WTC11 (cell line): ENCODE results near the gene RHOT2. TPM values are rescaled to one million over a fixed set of nuclear protein-coding genes. Genes with fewer than 3 reads are reported as not detected.

Experiments
- ATAC-seq: fragments of 200-7000 bp; cut with Tn5 transposase; 2 replicates; pipeline ENCODE4 v1.10.0; 2021; ENCODE audit warnings: mild to moderate bottlenecking, moderate library complexity
- CTCF ChIA-PET: fragments of 300-600 bp; sonication (Branson Sonifier 250); formaldehyde crosslinking; loops from one replicate; lab custom pipeline; 2021; ENCODE audit warnings: antibody characterized with exemption; lab: Charles Lee
- POLR2A ChIA-PET: fragments of 350-600 bp; sonication (Branson Sonifier 250); formaldehyde crosslinking; loops from one replicate; lab custom pipeline; 2021; ENCODE audit warnings: antibody characterized with exemption; lab: Charles Lee
- DNase-seq: peaks from one replicate; pipeline ENCODE4 v3.0.0; 2021; ENCODE audit warnings: low spot score
- H3K27ac Mint-ChIP-seq: 2 replicates; pipeline ENCODE4 v1.8.0; 2021; ENCODE audit warnings: mixed read lengths
- H3K27me3 Mint-ChIP-seq: 2 replicates; pipeline ENCODE4 v1.8.0; 2021; ENCODE audit warnings: low read depth, mild to moderate bottlenecking, moderate library complexity, mixed read lengths
- H3K36me3 Mint-ChIP-seq: 2 replicates; pipeline ENCODE4 v1.8.0; 2021; ENCODE audit warnings: mixed read lengths
- H3K4me1 Mint-ChIP-seq: 2 replicates; pipeline ENCODE4 v1.8.0; 2022; ENCODE audit warnings: mixed read lengths
- H3K4me3 Mint-ChIP-seq: 2 replicates; pipeline ENCODE4 v1.8.0; 2021; ENCODE audit warnings: mild to moderate bottlenecking, moderate library complexity, mixed read lengths
- H3K9me3 Mint-ChIP-seq: 2 replicates; pipeline ENCODE4 v1.8.0; 2021; ENCODE audit warnings: mixed read lengths
- CREB1 ChIP-seq: sonication (generic); formaldehyde crosslinking; IDR thresholded peaks from 2 replicates; pipeline ENCODE4 v1.8.0; 2023; ENCODE audit warnings: mild to moderate bottlenecking, missing genetic modification reagents
- JUN ChIP-seq: sonication (generic); formaldehyde crosslinking; IDR thresholded peaks from 2 replicates; pipeline ENCODE4 v1.8.0; 2023; ENCODE audit warnings: mild to moderate bottlenecking, missing genetic modification reagents
- KAT7 ChIP-seq: sonication (generic); formaldehyde crosslinking; IDR thresholded peaks from 2 replicates; pipeline ENCODE4 v1.8.1; 2023; ENCODE audit warnings: missing genetic modification reagents, mild to moderate bottlenecking, borderline replicate concordance
- MYBL2 ChIP-seq: sonication (generic); formaldehyde crosslinking; IDR thresholded peaks from 2 replicates; pipeline ENCODE4 v1.8.1; 2023; ENCODE audit warnings: mild to moderate bottlenecking, moderate library complexity, missing genetic modification reagents
- NFATC4 ChIP-seq: fragments of 250-450 bp; sonication (Bioruptor Pico); IDR thresholded peaks from 2 replicates; pipeline ENCODE4 v1.9.0; 2021; ENCODE audit warnings: mild to moderate bottlenecking
- NFE2L1 ChIP-seq: sonication (generic); formaldehyde crosslinking; IDR thresholded peaks from 2 replicates; pipeline ENCODE4 v1.8.1; 2023; ENCODE audit warnings: missing genetic modification reagents
- OVOL2 ChIP-seq: fragments of 250-450 bp; sonication (Bioruptor Pico); IDR thresholded peaks from 2 replicates; pipeline ENCODE4 v1.9.0; 2021; ENCODE audit warnings: mild to moderate bottlenecking, borderline replicate concordance
- TCF7 ChIP-seq: sonication (generic); formaldehyde crosslinking; IDR thresholded peaks from 2 replicates; pipeline ENCODE4 v1.8.0; 2022; ENCODE audit warnings: mild to moderate bottlenecking, low read depth, missing genetic modification reagents, moderate library complexity
- ZBTB21 ChIP-seq: sonication (generic); formaldehyde crosslinking; IDR thresholded peaks from 2 replicates; pipeline ENCODE4 v1.8.1; 2023; ENCODE audit warnings: mild to moderate bottlenecking, missing genetic modification reagents, borderline replicate concordance
- ZNF232 ChIP-seq: sonication (generic); formaldehyde crosslinking; IDR thresholded peaks from 2 replicates; pipeline ENCODE4 v1.8.0; 2022; ENCODE audit warnings: mild to moderate bottlenecking, missing genetic modification reagents
- ZNF396 ChIP-seq: fragments of 250-450 bp; sonication (Bioruptor Pico); IDR thresholded peaks from 2 replicates; pipeline ENCODE4 v1.8.0; 2021; ENCODE audit warnings: mild to moderate bottlenecking, moderate library complexity, borderline replicate concordance
- ZNF416 ChIP-seq: fragments of 250-450 bp; sonication (Bioruptor Pico); IDR thresholded peaks from 2 replicates; pipeline ENCODE4 v1.9.0; 2021; ENCODE audit warnings: mild to moderate bottlenecking, inconsistent platforms
- ZNF423 ChIP-seq: fragments of 250-450 bp; sonication (Bioruptor Pico); IDR thresholded peaks from 2 replicates; pipeline ENCODE4 v2.1.2; 2022; ENCODE audit warnings: mild to moderate bottlenecking, moderate library complexity
- ZNF671 ChIP-seq: fragments of 250-450 bp; sonication (Bioruptor Pico); IDR thresholded peaks from 2 replicates; pipeline ENCODE4 v1.8.0; 2021; ENCODE audit warnings: mild to moderate bottlenecking
- total RNA-seq: library from RNA; stranded (reverse); gene quantifications from 3 replicates; pipeline ENCODE4 v1.2.3, GENCODE V29; 2021
- TF ChIP-seq, protein P1 (sequence below): fragments of 250-450 bp; sonication (Bioruptor Pico); IDR thresholded peaks from 2 replicates; pipeline ENCODE4 v1.9.0; 2021; ENCODE audit warnings: mild to moderate bottlenecking
- TF ChIP-seq, protein P2 (sequence below): sonication (generic); formaldehyde crosslinking; IDR thresholded peaks from 2 replicates; pipeline ENCODE4 v1.8.1; 2023; ENCODE audit warnings: mild to moderate bottlenecking, moderate library complexity, missing genetic modification reagents
- TF ChIP-seq, protein P3 (sequence below): sonication (generic); formaldehyde crosslinking; IDR thresholded peaks from 2 replicates; pipeline ENCODE4 v1.8.0; 2023; ENCODE audit warnings: missing genetic modification reagents, mild to moderate bottlenecking, borderline replicate concordance
- TF ChIP-seq, protein P4 (sequence below): fragments of 250-450 bp; sonication (Bioruptor Pico); IDR thresholded peaks from 2 replicates; pipeline ENCODE4 v1.8.0; 2021; ENCODE audit warnings: mild to moderate bottlenecking
- TF ChIP-seq, protein P5 (sequence below): sonication (generic); formaldehyde crosslinking; IDR thresholded peaks from 2 replicates; pipeline ENCODE4 v1.8.0; 2022; ENCODE audit warnings: mild to moderate bottlenecking, missing genetic modification reagents
- TF ChIP-seq, protein P6 (sequence below): sonication (generic); formaldehyde crosslinking; conservative IDR thresholded peaks from 2 replicates; pipeline ENCODE4 v1.8.1; 2022; ENCODE audit warnings: mild to moderate bottlenecking, missing genetic modification reagents
- TF ChIP-seq, protein P7 (sequence below): fragments of 250-450 bp; sonication (Bioruptor Pico); IDR thresholded peaks from 2 replicates; pipeline ENCODE4 v1.9.0; 2021; ENCODE audit warnings: moderate library complexity, mild to moderate bottlenecking, inconsistent platforms, borderline replicate concordance

The RHOT2 gene
- total RNA-seq, 1 experiment from 2014 or later, result 285 TPM

DNA sequence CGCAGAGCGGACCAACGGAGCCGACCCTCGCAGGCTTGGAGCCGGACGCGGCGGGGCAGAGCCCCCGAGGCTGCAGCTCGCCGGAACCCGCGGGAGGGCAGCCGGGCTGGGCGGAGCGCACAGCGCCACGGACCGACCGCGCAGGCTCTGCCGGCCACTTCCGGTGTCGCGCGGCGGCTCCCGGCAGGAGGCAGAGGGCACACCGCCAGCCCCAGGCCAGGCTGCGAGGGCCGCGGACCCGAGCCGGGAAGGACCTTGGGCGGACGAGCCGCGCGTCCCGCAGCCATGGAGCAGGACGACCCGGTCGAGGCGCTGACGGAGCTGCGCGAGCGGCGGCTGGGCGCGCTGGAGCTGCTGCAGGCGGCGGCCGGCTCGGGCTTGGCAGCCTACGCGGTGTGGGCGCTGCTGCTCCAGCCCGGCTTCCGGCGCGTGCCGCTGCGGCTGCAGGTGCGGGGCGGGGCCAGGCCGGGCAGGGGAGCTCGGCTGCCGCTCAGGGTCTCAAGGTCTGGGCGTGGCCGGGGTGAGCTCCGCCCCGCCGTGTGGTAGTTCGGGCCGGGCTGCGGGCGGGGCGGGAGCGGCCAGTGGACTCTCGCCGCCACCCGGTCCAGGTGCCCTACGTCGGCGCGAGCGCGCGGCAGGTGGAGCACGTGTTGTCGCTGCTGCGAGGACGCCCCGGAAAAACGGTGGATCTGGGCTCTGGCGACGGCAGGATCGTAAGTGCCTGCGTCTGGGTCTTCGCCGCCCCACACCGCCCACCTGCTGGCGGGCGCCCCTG, 53.2 kb downstream of the RHOT2 start, which contains the start of gene ANTKMT (continued):
- TF ChIP-seq, protein P1, sequence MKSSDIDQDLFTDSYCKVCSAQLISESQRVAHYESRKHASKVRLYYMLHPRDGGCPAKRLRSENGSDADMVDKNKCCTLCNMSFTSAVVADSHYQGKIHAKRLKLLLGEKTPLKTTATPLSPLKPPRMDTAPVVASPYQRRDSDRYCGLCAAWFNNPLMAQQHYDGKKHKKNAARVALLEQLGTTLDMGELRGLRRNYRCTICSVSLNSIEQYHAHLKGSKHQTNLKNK (CRISPR knock-in tag), result no peak
- peak; percentile 73; the same call in 1 of the 2 replicates for TF ChIP-seq MYBL2
- TF ChIP-seq, protein P2, sequence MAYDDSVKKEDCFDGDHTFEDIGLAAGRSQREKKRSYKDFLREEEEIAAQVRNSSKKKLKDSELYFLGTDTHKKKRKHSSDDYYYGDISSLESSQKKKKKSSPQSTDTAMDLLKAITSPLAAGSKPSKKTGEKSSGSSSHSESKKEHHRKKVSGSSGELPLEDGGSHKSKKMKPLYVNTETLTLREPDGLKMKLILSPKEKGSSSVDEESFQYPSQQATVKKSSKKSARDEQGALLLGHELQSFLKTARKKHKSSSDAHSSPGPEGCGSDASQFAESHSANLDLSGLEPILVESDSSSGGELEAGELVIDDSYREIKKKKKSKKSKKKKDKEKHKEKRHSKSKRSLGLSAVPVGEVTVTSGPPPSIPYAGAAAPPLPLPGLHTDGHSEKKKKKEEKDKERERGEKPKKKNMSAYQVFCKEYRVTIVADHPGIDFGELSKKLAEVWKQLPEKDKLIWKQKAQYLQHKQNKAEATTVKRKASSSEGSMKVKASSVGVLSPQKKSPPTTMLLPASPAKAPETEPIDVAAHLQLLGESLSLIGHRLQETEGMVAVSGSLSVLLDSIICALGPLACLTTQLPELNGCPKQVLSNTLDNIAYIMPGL (CRISPR knock-in tag), result peak; percentile 83; the same call in 1 of the 2 replicates
- TF ChIP-seq CREB1 (CRISPR knock-in tag), result peak; percentile 92
- peak; percentile 97 for TF ChIP-seq ZNF232 (CRISPR knock-in tag)
- TF ChIP-seq TCF7 (CRISPR knock-in tag), result peak; percentile 43; the same call in 1 of the 2 replicates
- peak; percentile 68 for TF ChIP-seq ZNF423 (CRISPR knock-in tag)
- no peak for TF ChIP-seq ZNF396
- no peak; the same call in none of the 2 replicates for TF ChIP-seq JUN (CRISPR knock-in tag)
- peak; percentile 53; the same call in 1 of the 2 replicates for TF ChIP-seq ZNF416 (CRISPR knock-in tag)
- peak; percentile 47; the same call in 1 of the 2 replicates for TF ChIP-seq KAT7
- TF ChIP-seq, protein P3, sequence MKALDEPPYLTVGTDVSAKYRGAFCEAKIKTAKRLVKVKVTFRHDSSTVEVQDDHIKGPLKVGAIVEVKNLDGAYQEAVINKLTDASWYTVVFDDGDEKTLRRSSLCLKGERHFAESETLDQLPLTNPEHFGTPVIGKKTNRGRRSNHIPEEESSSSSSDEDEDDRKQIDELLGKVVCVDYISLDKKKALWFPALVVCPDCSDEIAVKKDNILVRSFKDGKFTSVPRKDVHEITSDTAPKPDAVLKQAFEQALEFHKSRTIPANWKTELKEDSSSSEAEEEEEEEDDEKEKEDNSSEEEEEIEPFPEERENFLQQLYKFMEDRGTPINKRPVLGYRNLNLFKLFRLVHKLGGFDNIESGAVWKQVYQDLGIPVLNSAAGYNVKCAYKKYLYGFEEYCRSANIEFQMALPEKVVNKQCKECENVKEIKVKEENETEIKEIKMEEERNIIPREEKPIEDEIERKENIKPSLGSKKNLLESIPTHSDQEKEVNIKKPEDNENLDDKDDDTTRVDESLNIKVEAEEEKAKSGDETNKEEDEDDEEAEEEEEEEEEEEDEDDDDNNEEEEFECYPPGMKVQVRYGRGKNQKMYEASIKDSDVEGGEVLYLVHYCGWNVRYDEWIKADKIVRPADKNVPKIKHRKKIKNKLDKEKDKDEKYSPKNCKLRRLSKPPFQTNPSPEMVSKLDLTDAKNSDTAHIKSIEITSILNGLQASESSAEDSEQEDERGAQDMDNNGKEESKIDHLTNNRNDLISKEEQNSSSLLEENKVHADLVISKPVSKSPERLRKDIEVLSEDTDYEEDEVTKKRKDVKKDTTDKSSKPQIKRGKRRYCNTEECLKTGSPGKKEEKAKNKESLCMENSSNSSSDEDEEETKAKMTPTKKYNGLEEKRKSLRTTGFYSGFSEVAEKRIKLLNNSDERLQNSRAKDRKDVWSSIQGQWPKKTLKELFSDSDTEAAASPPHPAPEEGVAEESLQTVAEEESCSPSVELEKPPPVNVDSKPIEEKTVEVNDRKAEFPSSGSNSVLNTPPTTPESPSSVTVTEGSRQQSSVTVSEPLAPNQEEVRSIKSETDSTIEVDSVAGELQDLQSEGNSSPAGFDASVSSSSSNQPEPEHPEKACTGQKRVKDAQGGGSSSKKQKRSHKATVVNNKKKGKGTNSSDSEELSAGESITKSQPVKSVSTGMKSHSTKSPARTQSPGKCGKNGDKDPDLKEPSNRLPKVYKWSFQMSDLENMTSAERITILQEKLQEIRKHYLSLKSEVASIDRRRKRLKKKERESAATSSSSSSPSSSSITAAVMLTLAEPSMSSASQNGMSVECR (CRISPR knock-in tag), result peak; percentile 83; the same call in 1 of the 2 replicates
- peak; percentile 91; the same call in 1 of the 2 replicates for TF ChIP-seq NFE2L1 (CRISPR knock-in tag)
- 0 out of 2 replicates have a peak, but pooled peaks have one; percentile 61 for TF ChIP-seq NFATC4 (CRISPR knock-in tag)
- TF ChIP-seq, all 79 proteins: peak for 48

DNA sequence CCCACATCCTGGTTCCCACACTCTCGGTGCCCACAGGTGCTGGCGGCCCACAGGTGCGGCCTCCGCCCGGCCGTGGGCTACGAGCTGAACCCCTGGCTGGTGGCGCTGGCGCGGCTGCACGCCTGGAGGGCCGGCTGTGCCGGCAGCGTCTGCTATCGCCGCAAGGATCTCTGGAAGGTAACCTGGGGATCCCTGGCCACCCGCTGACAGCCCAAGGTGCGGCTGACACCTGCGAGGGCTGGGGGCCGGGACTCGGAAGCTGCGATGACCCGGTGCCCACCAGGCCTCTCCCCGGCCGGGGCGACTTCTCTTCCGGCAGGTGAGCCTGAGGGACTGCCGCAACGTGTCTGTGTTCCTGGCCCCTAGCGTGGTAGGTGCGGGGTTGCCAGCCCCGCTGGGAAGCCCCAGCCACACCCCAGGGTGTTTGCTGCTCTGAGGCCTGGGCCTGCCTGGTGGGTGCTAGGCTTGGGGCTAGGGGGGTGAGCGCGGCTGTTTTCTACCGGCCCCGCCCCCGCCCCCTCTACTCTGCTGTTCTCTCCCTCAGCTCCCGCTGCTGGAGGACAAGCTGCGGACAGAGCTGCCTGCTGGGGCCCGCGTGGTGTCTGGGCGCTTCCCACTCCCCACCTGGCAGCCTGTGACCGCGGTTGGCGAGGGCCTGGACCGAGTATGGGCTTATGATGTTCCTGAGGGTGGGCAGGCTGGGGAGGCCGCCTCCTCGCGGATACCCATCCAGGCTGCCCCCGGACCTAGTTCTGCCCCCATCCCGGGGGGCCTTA, 54.0 kb downstream of the RHOT2 start:
- ATAC-seq, result no peak
- no peak overlapping the region for H3K27ac Mint-ChIP-seq
- DNase-seq, result no peak
- peaks cover 9% of the 10 kb centered on the region for H3K27me3 Mint-ChIP-seq
- TF ChIP-seq, protein P4, sequence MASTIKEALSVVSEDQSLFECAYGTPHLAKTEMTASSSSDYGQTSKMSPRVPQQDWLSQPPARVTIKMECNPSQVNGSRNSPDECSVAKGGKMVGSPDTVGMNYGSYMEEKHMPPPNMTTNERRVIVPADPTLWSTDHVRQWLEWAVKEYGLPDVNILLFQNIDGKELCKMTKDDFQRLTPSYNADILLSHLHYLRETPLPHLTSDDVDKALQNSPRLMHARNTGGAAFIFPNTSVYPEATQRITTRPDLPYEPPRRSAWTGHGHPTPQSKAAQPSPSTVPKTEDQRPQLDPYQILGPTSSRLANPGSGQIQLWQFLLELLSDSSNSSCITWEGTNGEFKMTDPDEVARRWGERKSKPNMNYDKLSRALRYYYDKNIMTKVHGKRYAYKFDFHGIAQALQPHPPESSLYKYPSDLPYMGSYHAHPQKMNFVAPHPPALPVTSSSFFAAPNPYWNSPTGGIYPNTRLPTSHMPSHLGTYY (CRISPR knock-in tag), result no peak
- TF ChIP-seq ZBTB21 (0 out of 2 replicates have a peak, but pooled peaks have one; percentile 1), OVOL2 (CRISPR knock-in tag) (no peak), ZNF671 (CRISPR knock-in tag) (no peak), KAT7 (no peak), MYBL2 (0 out of 2 replicates have a peak, but pooled peaks have one; percentile 7)
- TF ChIP-seq, protein P5, sequence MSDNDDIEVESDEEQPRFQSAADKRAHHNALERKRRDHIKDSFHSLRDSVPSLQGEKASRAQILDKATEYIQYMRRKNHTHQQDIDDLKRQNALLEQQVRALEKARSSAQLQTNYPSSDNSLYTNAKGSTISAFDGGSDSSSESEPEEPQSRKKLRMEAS (CRISPR knock-in tag), result 0 out of 2 replicates have a peak, but pooled peaks have one; percentile 4
- TF ChIP-seq, protein P6, sequence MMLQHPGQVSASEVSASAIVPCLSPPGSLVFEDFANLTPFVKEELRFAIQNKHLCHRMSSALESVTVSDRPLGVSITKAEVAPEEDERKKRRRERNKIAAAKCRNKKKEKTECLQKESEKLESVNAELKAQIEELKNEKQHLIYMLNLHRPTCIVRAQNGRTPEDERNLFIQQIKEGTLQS (CRISPR knock-in tag), result peak; percentile 24; the same call in 1 of the 2 replicates
- TF ChIP-seq, protein P7, sequence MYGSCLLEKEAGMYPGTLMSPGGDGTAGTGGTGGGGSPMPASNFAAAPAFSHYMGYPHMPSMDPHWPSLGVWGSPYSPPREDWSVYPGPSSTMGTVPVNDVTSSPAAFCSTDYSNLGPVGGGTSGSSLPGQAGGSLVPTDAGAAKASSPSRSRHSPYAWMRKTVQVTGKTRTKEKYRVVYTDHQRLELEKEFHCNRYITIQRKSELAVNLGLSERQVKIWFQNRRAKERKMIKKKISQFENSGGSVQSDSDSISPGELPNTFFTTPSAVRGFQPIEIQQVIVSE (CRISPR knock-in tag), result no peak
- peaks cover 9% of the 10 kb centered on the region for H3K4me1 Mint-ChIP-seq
- POLR2A ChIA-PET, result interaction anchor here (0.6 to 2.9 kb wide), 5 partner anchors 8 to 85 kb away, joined by 3 to 10 read pairs (median 5); partner anchors contain the start of genes CIAO3 and WDR24
- H3K36me3 Mint-ChIP-seq, result no peaks in the 10 kb centered on the region; the same call in 1 of the 2 replicates
- CTCF ChIA-PET, result interaction anchor here (0.6 to 2.8 kb wide), 14 partner anchors 8 to 658 kb away, joined by 3 to 28 read pairs (median 10); partner anchors contain the start of genes CHTF18, CIAO3 and RPUSD1
- H3K4me3 Mint-ChIP-seq, result no peak overlapping the region
- no peaks in the 10 kb centered on the region for H3K9me3 Mint-ChIP-seq
